ENCODE results near the gene PHTF2. TPM values are rescaled to one million over a fixed set of nuclear protein-coding genes. Genes with fewer than 3 reads are reported as not detected.

PHTF2 gene
- polyA plus RNA-seq, 3 donors: 10.1 to 34.3 (median 10.3) TPM

DNA sequence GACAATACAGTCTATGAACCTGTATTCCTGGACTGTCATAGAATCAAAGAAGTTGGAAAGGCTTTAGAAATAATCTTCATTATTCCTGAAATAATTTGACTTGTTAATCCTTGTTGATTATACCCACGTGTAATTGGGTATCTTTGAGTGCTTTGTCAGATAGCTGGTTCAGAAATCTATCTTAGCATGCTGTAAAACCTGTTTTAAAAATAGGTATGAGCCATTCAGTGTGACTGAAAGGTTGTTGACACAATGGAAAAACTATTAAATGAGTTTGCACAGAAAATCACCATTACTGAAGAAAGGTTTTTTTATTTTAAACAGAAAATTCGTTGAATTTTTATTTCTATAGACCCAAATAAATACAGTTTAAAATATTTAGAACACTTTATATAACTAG, 38.7 kb downstream of the PHTF2 start:
- Mint-ChIP-seq H3K4me1 (peaks cover 19% of the 10 kb centered on the region), H3K27ac (no peak overlapping the region), H3K36me3 (peaks cover 4 to 6% of the 10 kb centered on the region in 2 donors), H3K9me3 (peaks cover 0 to 5% (median 0%) of the 10 kb centered on the region in 7 donors), H3K4me3 (no peak overlapping the region), H3K27me3 (ENCODE audit: low read depth in 3 of 3) (no peaks in the 10 kb centered on the region)
- H3K4me1 ChIP-seq (ENCODE audit: control insufficient read depth in 1 of 2, insufficient read depth in 2 of 2, low read length in 2 of 2): peaks cover 12 to 14% of the 10 kb centered on the region in 2 donors
- intact Hi-C loops (cut with micrococcal nuclease): no loop called here
- DNase-seq: no peak
- H4K20me1 ChIP-seq (ENCODE audit: insufficient read depth, low read length): no peaks in the 10 kb centered on the region
- no peak overlapping the region for H3K4me3 ChIP-seq (replicated peaks in 1 of 3; ENCODE audit: low read depth in 2 of 3, low read length in 3 of 3)
- no peak overlapping the region for H3K9ac ChIP-seq (ENCODE audit: insufficient read depth, low read length, poor library complexity, severe bottlenecking)
- no CpG with 5 or more reads among the region's 2 CpGs for WGBS (ENCODE audit: insufficient coverage)
- peaks cover 38% of the 10 kb centered on the region for H3K79me2 ChIP-seq (ENCODE audit: insufficient read depth, low read length)
- TF ChIP-seq, protein P1, sequence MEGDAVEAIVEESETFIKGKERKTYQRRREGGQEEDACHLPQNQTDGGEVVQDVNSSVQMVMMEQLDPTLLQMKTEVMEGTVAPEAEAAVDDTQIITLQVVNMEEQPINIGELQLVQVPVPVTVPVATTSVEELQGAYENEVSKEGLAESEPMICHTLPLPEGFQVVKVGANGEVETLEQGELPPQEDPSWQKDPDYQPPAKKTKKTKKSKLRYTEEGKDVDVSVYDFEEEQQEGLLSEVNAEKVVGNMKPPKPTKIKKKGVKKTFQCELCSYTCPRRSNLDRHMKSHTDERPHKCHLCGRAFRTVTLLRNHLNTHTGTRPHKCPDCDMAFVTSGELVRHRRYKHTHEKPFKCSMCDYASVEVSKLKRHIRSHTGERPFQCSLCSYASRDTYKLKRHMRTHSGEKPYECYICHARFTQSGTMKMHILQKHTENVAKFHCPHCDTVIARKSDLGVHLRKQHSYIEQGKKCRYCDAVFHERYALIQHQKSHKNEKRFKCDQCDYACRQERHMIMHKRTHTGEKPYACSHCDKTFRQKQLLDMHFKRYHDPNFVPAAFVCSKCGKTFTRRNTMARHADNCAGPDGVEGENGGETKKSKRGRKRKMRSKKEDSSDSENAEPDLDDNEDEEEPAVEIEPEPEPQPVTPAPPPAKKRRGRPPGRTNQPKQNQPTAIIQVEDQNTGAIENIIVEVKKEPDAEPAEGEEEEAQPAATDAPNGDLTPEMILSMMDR (IDR thresholded peaks at IDR 0.05): no peak
- H3K9me3 ChIP-seq (replicated peaks in 1 of 2; ENCODE audit: control insufficient read depth in 1 of 2, insufficient read depth in 1 of 2, low read length in 2 of 2): no peaks in the 10 kb centered on the region
- no peak overlapping the region for H3K4me2 ChIP-seq (replicated peaks; ENCODE audit: extremely low read depth, low read length, poor library complexity, severe bottlenecking)
- no peaks in the 10 kb centered on the region for H3K36me3 ChIP-seq (replicated peaks in 1 of 2; ENCODE audit: control insufficient read depth in 1 of 2, insufficient read depth in 2 of 2, low read length in 2 of 2)
- no peak overlapping the region for H3K27ac ChIP-seq (ENCODE audit: low read depth in 1 of 2, low read length in 2 of 2)
- H3K27me3 ChIP-seq (ENCODE audit: control insufficient read depth in 2 of 2, insufficient read depth in 2 of 2, low read length in 2 of 2): no peaks in the 10 kb centered on the region
- H2AFZ ChIP-seq (ENCODE audit: insufficient read depth, low read depth, low read length, poor library complexity, severe bottlenecking): no peak overlapping the region

DNA sequence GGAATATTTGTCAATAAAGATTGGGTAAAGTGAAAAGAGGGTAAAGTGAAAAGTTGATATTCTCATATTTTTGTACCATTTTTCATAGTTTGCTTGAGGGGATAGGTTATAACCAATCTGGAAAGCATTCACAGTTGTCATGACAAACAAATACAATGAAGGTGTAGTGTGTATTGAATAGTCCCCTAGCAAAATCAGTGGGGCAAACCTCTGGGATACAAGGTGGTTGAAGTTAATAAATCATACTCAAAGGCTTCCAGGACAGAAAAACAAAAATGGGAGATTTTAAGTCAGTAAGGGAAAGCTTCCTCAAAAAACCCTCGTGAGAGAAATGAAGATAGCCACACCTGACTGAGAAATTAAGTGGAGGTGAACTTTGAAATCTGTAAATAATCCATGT, 39.4 kb downstream of the PHTF2 start:
- Histone ChIP-seq H3K4me2 (replicated peaks; ENCODE audit: extremely low read depth, low read length, poor library complexity, severe bottlenecking) (no peak overlapping the region), H3K4me1 (ENCODE audit: control insufficient read depth in 1 of 2, insufficient read depth in 2 of 2, low read length in 2 of 2) (peaks cover 12 to 14% of the 10 kb centered on the region in 2 donors), H3K9ac (ENCODE audit: insufficient read depth, low read length, poor library complexity, severe bottlenecking) (no peak overlapping the region), H4K20me1 (ENCODE audit: insufficient read depth, low read length) (no peaks in the 10 kb centered on the region), H2AFZ (ENCODE audit: insufficient read depth, low read depth, low read length, poor library complexity, severe bottlenecking) (no peak overlapping the region), H3K27me3 (ENCODE audit: control insufficient read depth in 2 of 2, insufficient read depth in 2 of 2, low read length in 2 of 2) (no peaks in the 10 kb centered on the region), H3K9me3 (replicated peaks in 1 of 2; ENCODE audit: control insufficient read depth in 1 of 2, insufficient read depth in 1 of 2, low read length in 2 of 2) (no peaks in the 10 kb centered on the region), H3K36me3 (replicated peaks in 1 of 2; ENCODE audit: control insufficient read depth in 1 of 2, insufficient read depth in 2 of 2, low read length in 2 of 2) (no peaks in the 10 kb centered on the region), H3K79me2 (ENCODE audit: insufficient read depth, low read length) (peaks cover 35% of the 10 kb centered on the region), H3K27ac (ENCODE audit: low read depth in 1 of 2, low read length in 2 of 2) (no peak overlapping the region), H3K4me3 (replicated peaks in 1 of 3; ENCODE audit: low read depth in 2 of 3, low read length in 3 of 3) (no peak overlapping the region)
- intact Hi-C loops (cut with micrococcal nuclease): no loop called here
- Mint-ChIP-seq H3K9me3 (peaks cover 0 to 5% (median 0%) of the 10 kb centered on the region in 7 donors), H3K27me3 (ENCODE audit: low read depth in 3 of 3) (no peaks in the 10 kb centered on the region), H3K27ac (no peak overlapping the region), H3K4me1 (peaks cover 20% of the 10 kb centered on the region), H3K4me3 (no peak overlapping the region), H3K36me3 (peaks cover 4 to 6% of the 10 kb centered on the region in 2 donors)
- no peak for DNase-seq
- WGBS (ENCODE audit: insufficient coverage): no CpG with 5 or more reads among the region's 1 CpG
- TF ChIP-seq, protein P1 (IDR thresholded peaks at IDR 0.05): no peak

Data from CD14-positive monocyte (primary cell).